Thyroid gland (tissue), 4 donors: Measurements from ENCODE around the gene NDUFV3.
"Not testable (repeated sequence)": the region's sequence is repeated elsewhere in the genome, so short reads cannot be mapped to it uniquely, and the experiment has no call there.

Experiments
- CTCF ChIP-seq, 6 experiments: fragments of 200-600 bp in 3 of 6; fragments of 450-650 bp in 3 of 6; sonication (generic) in 3 of 6; IDR thresholded peaks; one replicate each; pipeline ENCODE4 v1.5.1; 2016 to 2019; ENCODE audit warnings: antibody characterized with exemption in 6 of 6, mild to moderate bottlenecking in 2 of 6, inconsistent platforms in 1 of 6, moderate library complexity in 1 of 6
- POLR2A ChIP-seq, 2 donors: fragments of 450-650 bp; IDR thresholded peaks; one replicate each; pipeline ENCODE4 v1.6.1; 2017; ENCODE audit warnings: antibody characterized with exemption in 2 of 2, mild to moderate bottlenecking in 2 of 2, moderate library complexity in 1 of 2

- not testable (repeated sequence) for TF ChIP-seq CTCF, POLR2A (IDR thresholded peaks at IDR 0.05)
These were observed 43.3 kb downstream of the NDUFV3 start for GRCh38 chr21:42936360-42936759.
